ENCODE data around the gene PALLD. TPM values are rescaled to one million over a fixed set of nuclear protein-coding genes. Genes with fewer than 3 reads are reported as not detected.
A peak's percentile ranks its signal among the peaks of the same experiment; 100 is the strongest.

The PALLD gene
- total RNA-seq, 1 donor from 2014 or later = 104 TPM

DNA sequence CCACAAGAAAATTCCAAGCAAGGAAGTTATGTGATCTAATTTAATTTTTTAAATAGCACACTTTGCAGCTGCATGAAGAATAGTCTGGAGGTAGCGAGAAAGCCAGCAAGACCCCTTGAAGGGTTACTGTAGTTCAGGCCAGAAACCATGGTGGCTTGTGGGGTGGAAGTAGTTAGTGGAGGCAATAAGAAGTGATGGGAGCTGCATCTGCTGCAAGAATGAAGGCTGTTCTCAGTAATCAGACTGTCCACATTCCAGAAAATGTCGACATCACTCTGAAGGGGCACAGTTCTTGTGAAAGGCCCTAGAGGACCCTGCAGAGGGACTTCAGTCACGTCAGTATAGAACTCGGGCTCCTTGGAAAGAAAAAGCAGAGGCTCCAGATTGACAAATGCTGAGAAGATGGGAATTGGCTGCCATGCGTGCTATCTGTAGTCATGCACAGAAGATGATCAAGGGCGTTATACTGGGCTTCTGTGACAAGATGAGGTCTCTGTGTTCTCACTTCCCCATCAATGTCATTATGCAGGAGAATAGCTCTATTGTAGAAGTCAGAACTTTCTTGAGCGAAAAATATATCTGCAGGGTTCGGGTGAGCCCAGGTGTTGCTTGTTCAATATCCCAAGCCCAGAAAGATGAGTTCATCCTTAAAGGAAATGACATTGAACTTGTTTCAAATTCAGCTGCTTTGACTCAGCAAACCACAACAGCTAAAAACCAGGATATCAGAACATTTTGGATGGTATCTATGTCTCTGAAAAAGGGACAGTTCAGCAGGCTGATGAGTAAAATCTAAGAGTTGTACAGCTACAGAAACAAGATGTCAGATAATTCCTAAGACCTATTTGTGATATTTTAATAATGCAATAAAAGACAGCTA, 259.0 kb downstream of the PALLD start:
- intact Hi-C loops (cut with DNase I) = no loop called here
- DNase-seq (ENCODE audit: low spot score) (no peak), ATAC-seq (no peak)

DNA sequence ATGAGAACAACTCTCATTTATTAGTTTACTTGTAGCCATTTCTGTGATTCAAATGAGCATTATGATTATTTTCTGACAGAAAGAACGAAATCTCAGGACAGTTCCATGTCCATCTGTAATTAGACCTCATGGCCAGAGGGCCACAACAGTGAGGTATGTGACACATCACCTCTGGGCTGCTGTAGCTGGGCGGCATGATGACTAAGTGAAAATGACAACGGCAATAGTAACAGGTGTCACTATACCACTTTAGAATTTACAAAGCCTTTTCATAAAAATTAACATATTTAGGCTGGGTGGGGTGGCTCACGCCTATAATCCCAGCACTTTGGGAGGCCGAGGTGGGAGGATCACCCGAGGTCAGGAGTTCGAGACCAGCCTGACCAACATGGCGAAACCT, 260.6 kb downstream of the PALLD start:
- no peak for ATAC-seq
- intact Hi-C loops (cut with DNase I) = no loop called here

DNA sequence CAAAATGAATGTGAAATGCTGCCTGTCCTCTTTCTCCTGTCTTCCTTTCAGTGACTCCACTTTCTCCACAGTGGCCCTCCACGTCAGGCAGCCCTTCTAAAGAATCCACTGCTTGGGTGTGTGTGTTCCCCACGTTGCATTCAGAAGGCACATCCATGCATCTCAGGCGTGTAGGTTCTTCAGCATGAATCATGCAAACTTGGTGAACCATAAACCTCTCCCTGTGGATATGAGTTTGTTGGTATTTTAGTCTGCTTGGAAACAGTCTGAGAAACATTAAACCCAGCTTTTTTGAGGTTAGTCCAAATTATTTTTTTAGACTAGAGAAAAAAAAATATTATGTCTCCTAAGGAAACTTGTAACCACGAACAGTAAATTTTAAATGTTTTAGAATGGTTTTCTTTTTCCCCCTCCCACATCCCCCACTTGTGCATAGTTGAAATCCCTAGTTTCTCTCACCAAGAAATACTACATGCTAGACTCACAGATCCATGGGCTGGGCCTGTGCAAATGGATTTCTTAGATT, 261.6 kb downstream of the PALLD start:
- DNase-seq (ENCODE audit: low spot score) (no peak), ATAC-seq (peak; percentile 48)
- intact Hi-C loops (cut with DNase I) = no loop called here

More for the DNA sequence above, 260.6 kb downstream of the PALLD start:
- DNase-seq (ENCODE audit: low spot score) = no peak

DNA sequence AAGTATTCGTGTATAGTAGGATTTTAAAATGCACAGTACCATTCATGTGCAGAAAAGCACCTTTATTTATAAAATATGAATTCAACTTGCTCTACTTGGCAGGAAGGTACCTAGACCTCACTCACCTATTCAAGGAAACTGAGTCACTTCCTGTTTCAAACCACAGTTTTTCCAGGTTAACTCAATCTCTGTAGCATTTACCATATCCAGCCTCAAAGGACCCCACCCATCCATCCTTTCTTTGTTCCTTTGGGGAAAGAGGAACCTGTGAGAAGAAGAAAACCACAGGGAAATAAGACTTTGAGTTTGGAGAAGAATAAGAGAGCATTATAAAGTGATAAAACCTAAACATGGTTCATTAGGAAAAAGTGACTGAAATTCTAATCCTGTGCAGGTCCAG, 262.5 kb downstream of the PALLD start:
- intact Hi-C loops (cut with DNase I) = no loop called here
- ATAC-seq (no peak), DNase-seq (ENCODE audit: low spot score) (no peak)

DNA sequence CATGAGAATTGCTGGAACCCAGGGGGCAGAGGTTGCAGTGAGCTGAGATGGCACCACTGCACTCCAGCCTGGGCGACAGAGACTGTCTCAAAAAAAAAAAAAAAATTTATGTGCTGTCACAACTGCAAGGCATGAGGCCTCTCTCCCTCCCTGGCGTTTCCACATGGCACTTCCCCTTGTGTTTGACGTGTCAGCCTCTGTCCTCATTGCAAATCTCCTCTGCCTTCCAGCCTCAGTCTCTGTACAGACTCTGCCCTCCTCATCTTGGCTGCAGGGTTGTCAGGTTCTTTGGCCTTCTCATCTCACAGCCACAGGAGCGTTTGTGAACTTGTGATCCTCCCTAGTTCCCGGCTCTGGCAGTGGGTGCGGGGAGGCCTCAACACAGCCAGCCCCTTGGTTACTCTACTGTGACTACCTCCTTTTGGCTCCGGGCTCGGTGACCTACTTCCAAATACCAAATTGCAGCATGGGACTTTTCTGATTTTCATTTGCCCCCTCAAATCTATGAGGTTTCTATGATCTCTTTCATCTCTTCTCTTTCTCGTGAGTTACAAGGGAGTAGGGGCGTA, 263.2 kb downstream of the PALLD start:
- DNase-seq (ENCODE audit: low spot score) (no peak), ATAC-seq (peak; percentile 51)
- intact Hi-C loops (cut with DNase I) = no loop called here

DNA sequence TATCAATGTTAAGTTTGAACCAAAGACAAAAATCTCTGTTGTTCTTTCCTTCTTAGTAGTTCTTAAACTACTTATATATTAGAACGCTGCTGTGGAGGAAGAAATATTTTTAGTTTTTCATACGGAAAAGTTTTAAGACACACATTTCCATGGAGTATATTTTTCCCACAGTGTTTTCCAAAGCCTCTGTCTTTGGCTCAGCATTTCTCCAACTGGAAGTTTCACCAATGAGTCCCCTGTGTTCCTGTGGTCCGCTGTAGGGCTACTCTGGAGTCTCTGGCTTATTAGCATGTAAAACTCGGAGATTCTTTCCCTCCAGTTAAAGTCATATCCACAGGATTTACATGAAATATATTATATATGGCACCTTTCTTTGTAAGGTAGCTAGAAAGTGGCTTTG, 264.2 kb downstream of the PALLD start:
- intact Hi-C loops (cut with DNase I) = no loop called here
- DNase-seq (ENCODE audit: low spot score) (no peak), ATAC-seq (no peak)

DNA sequence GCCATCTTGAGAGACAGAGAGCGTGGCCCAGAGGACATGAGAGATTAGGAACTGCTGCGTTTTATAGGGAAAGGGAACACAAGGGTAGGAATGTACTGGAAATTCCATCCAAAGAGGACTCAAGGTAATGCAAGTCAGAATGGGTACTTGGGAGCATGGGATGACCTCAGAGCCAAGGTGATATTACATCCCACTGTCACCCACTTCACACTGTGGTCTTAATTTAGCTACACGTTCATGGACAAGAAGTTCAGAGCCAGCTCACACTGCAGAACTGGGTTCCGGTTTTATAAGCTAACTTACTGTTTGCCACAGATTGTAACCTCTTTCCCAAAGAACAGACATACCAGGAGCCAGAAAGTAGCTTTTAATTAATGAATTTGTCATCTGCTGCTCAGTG, 268.5 kb downstream of the PALLD start:
- no peak for DNase-seq (ENCODE audit: low spot score)
- ATAC-seq = no peak
- intact Hi-C loops (cut with DNase I) = no loop called here

DNA sequence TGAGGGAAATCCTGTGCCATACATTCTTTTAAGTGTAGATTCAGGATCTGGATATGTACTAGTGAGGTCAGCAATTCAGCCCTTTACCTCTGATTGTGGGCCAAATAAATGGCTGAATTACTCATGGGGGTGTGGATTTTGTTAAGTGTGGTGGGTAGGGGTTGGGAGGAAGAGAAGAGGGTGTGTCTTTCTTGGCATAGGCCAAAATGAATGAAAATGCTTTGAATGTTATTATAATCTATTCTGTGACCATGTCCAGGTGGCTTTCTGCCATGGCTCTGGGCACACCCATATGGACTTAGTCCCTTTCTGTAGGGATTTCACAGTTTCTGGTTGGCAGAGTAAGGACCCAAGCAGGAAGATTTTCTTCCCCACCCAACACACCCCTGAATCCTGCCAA, 268.9 kb downstream of the PALLD start:
- ATAC-seq (no peak), DNase-seq (ENCODE audit: low spot score) (no peak)
- intact Hi-C loops (cut with DNase I) = no loop called here

DNA sequence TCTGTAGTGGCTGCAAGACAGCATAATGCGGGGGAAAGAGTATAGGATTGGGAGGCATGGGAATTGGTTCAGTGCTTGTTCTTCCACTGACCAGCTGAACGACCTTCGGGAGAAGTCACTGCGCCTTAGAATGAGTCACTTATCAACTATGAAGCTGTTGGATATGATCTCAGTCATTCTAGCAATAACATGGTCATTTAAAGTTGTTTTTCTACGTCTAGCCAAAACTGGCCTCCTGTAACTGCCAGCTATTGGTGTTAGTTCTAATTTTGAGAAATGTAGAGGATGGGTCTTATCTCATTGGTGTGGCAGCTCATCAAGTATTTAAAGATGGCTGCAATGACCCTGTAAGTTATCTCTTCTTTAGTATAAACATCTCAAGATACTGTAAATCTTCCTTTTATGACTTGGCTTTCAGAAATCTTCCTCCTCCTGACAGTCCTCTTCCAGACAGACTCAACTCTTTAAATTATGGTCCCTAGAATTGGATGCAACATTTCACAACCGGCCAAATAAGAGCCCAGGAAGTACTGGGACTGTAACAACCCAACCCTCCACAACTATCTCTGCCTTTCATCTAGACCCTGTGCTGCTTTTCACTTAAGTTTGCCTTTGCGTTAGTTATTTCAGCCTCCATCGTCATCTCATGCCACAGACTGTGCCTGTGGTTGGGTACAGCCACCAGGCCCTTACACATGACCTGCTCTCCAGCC, 269.9 kb downstream of the PALLD start:
- intact Hi-C loops (cut with DNase I) = no loop called here
- ATAC-seq = peak; percentile 73
- no peak for DNase-seq (ENCODE audit: low spot score)

DNA sequence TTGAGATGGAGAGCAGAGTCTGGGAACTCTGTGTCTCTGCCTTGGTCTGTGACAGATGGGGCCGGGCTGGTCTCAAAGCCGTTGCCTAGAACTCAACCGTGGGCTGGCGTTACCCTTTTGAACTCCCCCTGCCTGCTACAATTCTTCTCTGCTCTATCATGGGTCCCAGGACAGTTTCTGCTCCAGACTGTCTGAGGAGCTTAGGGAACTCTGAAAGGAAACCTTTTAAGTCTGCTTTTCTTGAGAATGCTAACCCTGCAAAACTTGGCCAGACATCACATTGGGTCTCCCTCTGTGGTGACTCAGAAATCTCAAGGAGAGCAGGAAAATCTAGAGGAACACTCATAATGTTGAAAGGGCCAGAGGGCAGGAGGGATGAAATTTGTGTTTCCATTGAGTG, 272.6 kb downstream of the PALLD start:
- intact Hi-C loops (cut with DNase I) = no loop called here
- DNase-seq (ENCODE audit: low spot score) (no peak), ATAC-seq (peak; percentile 29)

DNA sequence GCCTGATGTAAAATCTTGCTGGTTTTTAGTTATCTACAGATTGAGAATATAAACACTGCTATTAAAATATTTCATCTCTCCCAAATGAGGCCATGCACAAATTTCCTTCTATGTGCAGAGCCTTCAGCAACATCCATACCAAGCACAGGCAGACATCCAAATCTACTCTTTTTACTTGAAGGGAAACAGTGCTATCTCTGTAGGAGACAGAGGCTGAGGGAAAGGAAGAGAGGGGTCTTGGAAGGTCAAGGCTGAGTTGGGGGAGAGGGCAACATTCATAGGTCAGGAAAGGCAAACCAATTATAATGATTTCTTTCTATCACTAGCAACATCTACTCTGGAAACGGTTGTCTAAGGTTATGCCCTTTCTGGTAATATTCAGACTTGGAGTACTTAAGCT, 273.0 kb downstream of the PALLD start:
- intact Hi-C loops (cut with DNase I) = no loop called here
- DNase-seq (ENCODE audit: low spot score) (no peak), ATAC-seq (no peak)

DNA sequence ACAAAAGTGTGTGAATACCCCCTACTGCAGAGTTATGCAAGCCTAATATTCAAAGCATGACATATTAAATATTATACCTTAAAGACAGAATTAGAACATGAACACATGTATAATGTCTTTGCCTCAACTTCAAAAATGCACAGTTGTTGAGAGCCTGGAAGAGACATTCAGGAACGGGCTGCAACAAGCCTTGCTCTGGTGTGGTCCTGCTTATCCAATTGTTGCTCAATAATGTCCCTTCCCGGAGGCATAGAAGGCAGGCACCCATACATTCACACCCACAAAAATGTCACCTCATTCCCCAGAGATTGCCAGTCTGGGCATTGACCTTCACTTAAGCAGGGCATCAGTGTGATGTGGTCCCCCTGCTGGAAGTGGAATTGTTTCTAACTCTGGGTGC, 274.4 kb downstream of the PALLD start:
- ATAC-seq = no peak
- no peak for DNase-seq (ENCODE audit: low spot score)
- intact Hi-C loops (cut with DNase I) = no loop called here

DNA sequence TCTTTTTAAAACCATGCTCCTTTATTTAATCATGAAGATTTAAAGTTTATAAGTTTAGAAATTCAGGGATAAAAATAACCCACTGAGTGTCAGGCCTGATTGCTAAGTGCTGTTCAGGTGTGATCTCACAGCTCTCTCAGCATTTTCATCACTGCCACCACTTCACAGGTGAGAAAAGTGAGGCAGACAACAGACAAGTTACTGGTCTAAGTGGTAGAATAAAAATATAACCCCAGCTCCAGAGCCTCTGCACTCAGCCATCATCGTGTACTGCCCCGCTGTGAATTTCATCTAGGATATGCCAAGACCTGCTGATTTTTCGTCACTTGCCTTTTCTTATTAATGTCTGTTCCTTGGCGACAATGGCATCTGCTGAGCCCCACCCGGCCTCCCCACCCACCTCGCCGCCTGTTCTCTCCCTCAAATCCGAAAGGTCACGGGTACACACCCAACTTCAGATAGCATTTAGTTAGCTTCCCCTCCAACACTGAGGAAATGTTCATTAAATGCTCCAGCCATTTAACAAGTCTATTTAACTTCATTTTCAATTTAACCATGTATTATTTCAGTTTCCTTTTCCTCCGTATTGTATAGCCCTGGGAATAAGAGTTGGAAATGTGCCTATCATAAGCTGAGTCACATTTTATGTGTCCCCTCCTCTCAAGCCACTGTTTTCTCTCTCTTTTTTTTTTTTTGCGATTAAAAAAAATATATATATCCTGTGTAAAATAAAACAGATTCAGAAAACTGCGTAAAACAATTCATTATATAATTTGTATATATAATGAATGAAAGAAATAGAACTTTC, 276.7 kb downstream of the PALLD start:
- intact Hi-C loops (cut with DNase I) = no loop called here

DNA sequence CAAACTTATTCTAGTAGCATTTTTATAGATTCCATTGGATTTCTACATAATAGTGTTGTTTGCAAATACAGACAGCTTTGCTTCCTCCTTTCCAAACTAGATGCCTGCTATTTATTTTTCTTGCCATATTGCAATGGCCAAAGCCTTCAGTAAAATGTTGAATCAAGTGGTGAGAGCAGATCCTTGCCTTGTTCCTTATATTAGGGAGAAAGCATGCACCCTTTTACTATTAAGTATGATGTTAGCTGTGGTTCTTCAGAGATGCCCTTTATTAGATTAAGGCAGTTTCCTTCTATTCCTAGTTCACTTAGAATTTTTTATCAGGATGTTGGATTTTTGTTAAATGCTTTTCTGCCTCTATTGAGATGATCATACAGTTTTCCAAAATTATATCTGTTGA, 279.5 kb downstream of the PALLD start:
- DNase-seq (ENCODE audit: low spot score) (no peak), ATAC-seq (no peak)
- intact Hi-C loops (cut with DNase I) = loop anchor here (5.0 kb wide), 1 partner anchor 1466 kb away; no protein-coding TSS in a partner anchor

More for the DNA sequence above, 276.7 kb downstream of the PALLD start:
- no peak for DNase-seq (ENCODE audit: low spot score)
- ATAC-seq = no peak

DNA sequence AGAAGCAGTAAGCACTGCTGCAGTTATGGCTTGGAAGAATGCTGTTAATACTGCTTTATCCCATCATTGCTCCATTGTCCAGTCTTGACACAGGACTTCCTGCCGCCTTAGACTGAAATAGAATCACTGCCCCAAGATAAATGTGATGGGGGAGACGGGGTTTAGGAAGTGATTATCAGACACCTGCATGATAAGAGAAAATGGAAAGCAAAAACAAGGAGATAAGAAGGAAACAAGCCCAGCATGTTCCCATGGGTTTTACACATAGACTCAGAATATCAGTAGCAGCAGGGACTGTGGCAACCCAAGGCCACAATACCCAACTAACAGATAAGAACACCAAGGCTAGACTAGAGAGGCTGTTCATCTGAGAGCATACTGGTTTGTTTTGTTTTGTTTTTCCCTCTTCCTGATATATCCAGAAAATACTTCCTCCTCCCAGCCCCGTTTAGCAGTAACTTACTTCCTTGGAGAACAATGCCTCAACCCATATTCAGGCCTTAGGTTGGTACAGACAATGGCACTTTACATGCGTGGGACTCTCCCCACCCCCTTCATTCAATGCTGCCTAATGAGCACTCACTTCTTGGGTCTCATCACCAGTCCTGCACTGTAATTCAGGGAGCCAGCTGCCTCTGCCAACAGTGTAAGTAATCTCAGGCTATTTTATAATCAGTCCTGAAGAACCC, 280.6 kb downstream of the PALLD start:
- DNase-seq (ENCODE audit: low spot score) = no peak
- intact Hi-C loops (cut with DNase I) = loop anchor here (5.0 kb wide), 1 partner anchor 1465 kb away; no protein-coding TSS in a partner anchor
- no peak for ATAC-seq

DNA sequence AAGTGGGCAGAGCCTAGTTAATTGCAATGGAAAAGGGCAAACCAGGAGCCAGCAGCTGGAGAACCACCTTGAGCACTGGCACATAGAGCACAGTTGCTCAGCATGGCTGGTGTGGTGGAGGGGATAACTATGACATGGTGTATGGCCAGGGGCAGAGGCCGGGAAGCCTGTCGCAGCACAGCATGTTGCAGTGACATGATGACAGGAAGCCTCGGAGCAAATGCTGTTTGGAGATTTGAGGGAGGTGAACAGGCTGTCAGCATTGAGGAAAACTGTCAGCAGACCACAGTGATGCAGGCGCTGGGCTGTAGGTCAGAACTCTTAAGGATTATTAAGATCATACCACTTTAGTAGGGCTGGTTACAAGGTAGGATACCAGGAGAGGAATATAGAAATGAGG, 284.5 kb downstream of the PALLD start:
- peak; percentile 30 for ATAC-seq
- DNase-seq (ENCODE audit: low spot score) = no peak

DNA sequence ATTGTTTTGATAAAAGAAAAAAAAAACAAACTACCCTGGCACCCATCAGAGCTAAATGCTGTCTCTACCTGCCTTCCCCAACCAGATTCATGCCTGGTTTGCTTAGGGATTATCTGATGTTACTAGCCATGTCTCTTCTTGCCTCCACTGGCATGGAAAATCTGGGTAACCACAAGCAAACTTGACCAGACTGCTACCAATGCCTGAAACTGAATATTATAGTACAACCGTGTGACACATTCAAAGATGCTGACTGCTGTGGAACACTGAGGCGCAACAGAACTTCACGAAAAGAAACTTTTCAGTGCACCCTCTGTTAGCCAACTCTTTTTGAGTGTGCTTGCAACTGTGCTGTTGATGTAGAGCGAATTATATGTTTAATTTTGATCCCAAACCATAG, 285.1 kb downstream of the PALLD start:
- intact Hi-C loops (cut with DNase I) = no loop called here
- no peak for DNase-seq (ENCODE audit: low spot score)
- no peak for ATAC-seq

More for the DNA sequence above, 284.5 kb downstream of the PALLD start:
- intact Hi-C loops (cut with DNase I) = no loop called here

DNA sequence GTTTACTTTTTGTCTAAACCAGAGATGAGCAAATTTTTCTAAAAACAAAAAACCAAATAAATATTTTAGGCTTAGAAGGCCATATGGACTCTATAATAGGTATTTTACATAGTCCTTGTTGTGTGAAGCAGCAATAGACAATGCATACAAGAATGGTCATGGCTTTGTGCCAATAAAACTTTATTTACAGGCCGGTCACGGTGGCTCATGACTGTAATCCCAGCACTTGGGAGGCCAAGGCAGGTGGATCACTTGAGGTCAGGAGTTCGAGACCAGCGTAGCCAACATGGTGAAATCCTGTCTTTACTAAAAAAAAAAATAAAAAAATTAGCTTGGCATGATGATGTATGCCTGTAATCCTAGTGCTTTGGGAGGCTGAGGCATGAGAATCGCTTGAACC, 285.6 kb downstream of the PALLD start:
- DNase-seq (ENCODE audit: low spot score) (no peak), ATAC-seq (no peak)
- intact Hi-C loops (cut with DNase I) = no loop called here
